ENCODE measurements around the gene TRIM66.

GRCh38 chr11:8603696-8604077 lies 78.8 kb downstream of the TRIM66 start:
- TF ChIP-seq REST (IDR thresholded peaks at IDR 0.05; ENCODE audit: insufficient read depth in 1 of 2, low read depth in 2 of 2, low read length in 2 of 2) (no peak), TAF1 (IDR thresholded peaks at IDR 0.05; ENCODE audit: borderline replicate concordance, insufficient read depth, low read length) (no peak), POLR2AphosphoS5 (IDR thresholded peaks at IDR 0.05; ENCODE audit: low read depth, low read length) (no peak), FOXP2 (optimal IDR thresholded peaks at IDR 0.05; ENCODE audit: borderline replicate concordance, extremely low read depth, extremely low read length, insufficient read depth) (no peak)
